Liver (tissue), 9 donors: Measurements from ENCODE around the gene IL24. TPM values are rescaled to one million over a fixed set of nuclear protein-coding genes. Genes with fewer than 3 reads are reported as not detected.
A peak's percentile ranks its signal among the peaks of the same experiment; 100 is the strongest.
"Not testable (repeated sequence)": the region's sequence is repeated elsewhere in the genome, so short reads cannot be mapped to it uniquely, and the experiment has no call there.

Experiments used
- DNase-seq: peaks from one replicate; pipeline ENCODE4 v3.0.0-alpha.2; 2017; ENCODE audit warnings: low spot score
- H3K27ac ChIP-seq, 2 donors: one replicate each; pipeline ENCODE4 v1.7.0; 2013; ENCODE audit warnings: inconsistent platforms in 2 of 2, low read length in 2 of 2, control low read depth in 1 of 2, low read depth in 1 of 2, mild to moderate bottlenecking in 1 of 2
- H3K27me3 ChIP-seq, 4 donors: one replicate each; pipeline versions ENCODE4 v1.6.1 to v1.7.0; 2013; ENCODE audit warnings: low read length in 3 of 4, inconsistent platforms in 1 of 4, mild to moderate bottlenecking in 1 of 4, moderate library complexity in 1 of 4; ENCODE audit not compliant: control insufficient read depth in 4 of 4, insufficient read depth in 4 of 4
- H3K36me3 ChIP-seq, 4 donors: one replicate each; pipeline versions ENCODE4 v1.6.1 to v1.7.0; 2013; ENCODE audit warnings: low read length in 3 of 4, mild to moderate bottlenecking in 3 of 4, low read depth in 1 of 4, moderate library complexity in 1 of 4; ENCODE audit not compliant: control insufficient read depth in 4 of 4, insufficient read depth in 3 of 4
- H3K4me1 ChIP-seq, 4 donors: one replicate each; pipeline versions ENCODE4 v1.6.1 to v1.7.0; 2013; ENCODE audit warnings: low read length in 3 of 4, mild to moderate bottlenecking in 3 of 4, moderate library complexity in 1 of 4; ENCODE audit not compliant: control insufficient read depth in 4 of 4, insufficient read depth in 4 of 4
- H3K4me3 ChIP-seq, 3 donors: one replicate each; pipeline versions ENCODE4 v1.6.1 to v1.7.0; 2013; ENCODE audit warnings: low read length in 3 of 3, control low read depth in 1 of 3, low read depth in 1 of 3, mild to moderate bottlenecking in 1 of 3
- H3K9ac ChIP-seq, 2 donors: one replicate each; pipeline ENCODE4 v1.7.0; 2013; ENCODE audit warnings: low read length in 2 of 2, mild to moderate bottlenecking in 2 of 2, moderate library complexity in 2 of 2, control low read depth in 1 of 2, low read depth in 1 of 2
- H3K9me3 ChIP-seq, 4 donors: one replicate each; pipeline versions ENCODE4 v1.6.1 to v1.7.0; 2013; ENCODE audit warnings: low read length in 3 of 4; ENCODE audit not compliant: control insufficient read depth in 4 of 4
- GABPA ChIP-seq, 2 donors: IDR thresholded peaks in 1 of 2; conservative IDR thresholded peaks in 1 of 2; 2 replicates each; pipeline ENCODE4 v1.6.1; 2016; ENCODE audit warnings: antibody characterized with exemption in 2 of 2, mild to moderate bottlenecking in 1 of 2, moderate library complexity in 1 of 2
- HNF4A ChIP-seq, 2 donors: conservative IDR thresholded peaks; 2 replicates each; pipeline ENCODE4 v1.6.1; 2016; ENCODE audit warnings: antibody characterized with exemption in 2 of 2, mild to moderate bottlenecking in 2 of 2
- RAD21 ChIP-seq, 2 donors: IDR thresholded peaks; 2 replicates each; pipeline ENCODE4 v1.6.1; 2016; ENCODE audit warnings: antibody characterized with exemption in 2 of 2, mild to moderate bottlenecking in 2 of 2
- REST ChIP-seq: IDR thresholded peaks from 2 replicates; pipeline ENCODE4 v1.6.1; 2016; ENCODE audit warnings: antibody characterized with exemption, mild to moderate bottlenecking
- RXRA ChIP-seq, 2 donors: IDR thresholded peaks; 2 replicates each; pipeline ENCODE4 v1.6.1; 2017 to 2018; ENCODE audit warnings: antibody characterized with exemption in 2 of 2, mild to moderate bottlenecking in 1 of 2
- SP1 ChIP-seq: IDR thresholded peaks from 2 replicates; pipeline ENCODE4 v1.6.1; 2018; ENCODE audit warnings: antibody characterized with exemption, mild to moderate bottlenecking
- TAF1 ChIP-seq: conservative IDR thresholded peaks from 2 replicates; pipeline ENCODE4 v1.6.1; 2016; ENCODE audit warnings: antibody characterized with exemption, mild to moderate bottlenecking
- YY1 ChIP-seq: IDR thresholded peaks from 2 replicates; pipeline ENCODE4 v1.6.1; 2016; ENCODE audit warnings: antibody characterized with exemption, mild to moderate bottlenecking
- WGBS: extraction: QIAGEN DNeasy Blood & Tissue Kit; methylation state at CpG from one replicate; pipeline ENCODE4 v1.1.7; 2013; 5-methylcytosine and 5-hydroxymethylcytosine counted together
- polyA plus RNA-seq, 2 donors: library from polyadenylated mRNA; stranded (reverse) in 1 of 2; unstranded in 1 of 2; fragments of 200-250 nt in 1 of 2; fragments of >200 nt in 1 of 2; fragmentation: Nextera tagmentation in 1 of 2; extraction: Ambion mirVana in 1 of 2; gene quantifications; one replicate each; pipeline versions ENCODE4 v1.2.1 to v1.2.3, GENCODE V29; 2013 to 2015
- total RNA-seq, 2 donors: library from RNA; depleted of rRNA; stranded (reverse); fragments of >200 nt; gene quantifications; one replicate each; pipeline ENCODE4 v1.2.3, GENCODE V29; 2014
- TF ChIP-seq, protein P1 (sequence below): IDR thresholded peaks from 2 replicates; pipeline ENCODE4 v1.6.1; 2016; ENCODE audit warnings: antibody characterized with exemption
- donor health status: healthy.
- donor health status: healthy.
- donor health status: healthy.
- donor health status: healthy.
- donor health status: healthy.

The IL24 gene
- total and polyA plus RNA-seq, 4 donors = 0.13 TPM; not detected in 3

DNA sequence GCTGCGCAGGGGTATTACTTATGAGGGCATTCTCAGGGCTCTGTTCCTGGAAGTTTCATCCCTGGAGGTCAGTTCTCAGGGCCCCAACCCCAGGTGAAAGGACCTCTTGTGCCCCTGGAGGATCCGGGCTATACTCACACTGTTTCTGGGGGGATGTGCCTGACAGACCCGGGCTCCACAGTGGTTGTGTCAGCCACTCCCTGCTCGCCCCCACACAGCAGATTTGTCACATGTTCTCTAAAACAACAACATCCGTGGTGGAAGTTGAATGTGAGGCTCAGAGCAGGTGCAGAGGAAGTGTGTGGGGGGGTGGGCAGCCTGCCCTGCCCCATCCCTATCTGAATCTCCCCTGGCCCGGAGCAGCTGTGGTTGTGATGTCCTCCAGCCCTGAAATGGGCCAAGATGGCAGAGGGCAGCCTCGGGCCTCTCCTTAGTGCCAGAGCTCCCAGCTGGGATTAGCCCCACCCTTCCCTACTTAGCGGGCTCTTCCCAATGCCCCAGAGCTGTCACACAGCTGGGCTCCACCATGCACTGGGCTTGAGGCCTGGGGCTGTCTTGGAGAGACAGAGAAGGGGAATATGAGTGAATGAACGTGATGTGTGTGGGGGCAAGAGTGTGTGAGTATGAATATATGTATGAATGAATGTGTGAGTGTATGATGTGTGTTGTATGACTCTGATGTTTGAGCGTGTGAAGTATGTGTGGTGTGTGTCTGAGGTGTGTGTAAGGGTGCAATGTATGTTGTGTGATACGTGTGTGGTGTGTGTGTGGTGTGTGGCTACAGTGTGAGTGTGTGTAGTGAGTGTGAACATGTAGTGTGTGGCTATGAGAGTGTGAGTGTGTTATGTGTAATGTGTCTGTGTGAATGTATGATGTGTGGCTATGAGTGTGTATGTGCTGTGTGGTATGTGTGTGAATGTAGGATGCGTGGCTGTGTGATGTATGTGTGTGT is 26.0 kb downstream of the IL24 start:
- Histone ChIP-seq H3K36me3 (no peaks in the 10 kb centered on the region), H3K9me3 (no peaks in the 10 kb centered on the region), H3K27ac (peak overlapping the region; percentile 54 to 58), H3K4me1 (peaks cover 0 to 7% (median 1%) of the 10 kb centered on the region in 4 donors), H3K9ac (no peak overlapping the region), H3K4me3 (no peak overlapping the region), H3K27me3 (no peaks in the 10 kb centered on the region)
- WGBS = 75% methylated on average over 12 of the region's 12 CpGs
- no peak for DNase-seq
- TF ChIP-seq REST = no peak
- TF ChIP-seq RXRA (IDR thresholded peaks at IDR 0.05) = no peak
- TF ChIP-seq, protein P1, sequence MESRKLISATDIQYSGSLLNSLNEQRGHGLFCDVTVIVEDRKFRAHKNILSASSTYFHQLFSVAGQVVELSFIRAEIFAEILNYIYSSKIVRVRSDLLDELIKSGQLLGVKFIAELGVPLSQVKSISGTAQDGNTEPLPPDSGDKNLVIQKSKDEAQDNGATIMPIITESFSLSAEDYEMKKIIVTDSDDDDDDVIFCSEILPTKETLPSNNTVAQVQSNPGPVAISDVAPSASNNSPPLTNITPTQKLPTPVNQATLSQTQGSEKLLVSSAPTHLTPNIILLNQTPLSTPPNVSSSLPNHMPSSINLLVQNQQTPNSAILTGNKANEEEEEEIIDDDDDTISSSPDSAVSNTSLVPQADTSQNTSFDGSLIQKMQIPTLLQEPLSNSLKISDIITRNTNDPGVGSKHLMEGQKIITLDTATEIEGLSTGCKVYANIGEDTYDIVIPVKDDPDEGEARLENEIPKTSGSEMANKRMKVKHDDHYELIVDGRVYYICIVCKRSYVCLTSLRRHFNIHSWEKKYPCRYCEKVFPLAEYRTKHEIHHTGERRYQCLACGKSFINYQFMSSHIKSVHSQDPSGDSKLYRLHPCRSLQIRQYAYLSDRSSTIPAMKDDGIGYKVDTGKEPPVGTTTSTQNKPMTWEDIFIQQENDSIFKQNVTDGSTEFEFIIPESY = no peak
- no peak for TF ChIP-seq GABPA (IDR thresholded peaks at IDR 0.05 in 1 of 2, conservative IDR thresholded peaks at IDR 0.05 in 1 of 2)
- no peak for TF ChIP-seq RAD21 (IDR thresholded peaks at IDR 0.05)
- no peak for TF ChIP-seq TAF1
- TF ChIP-seq HNF4A (conservative IDR thresholded peaks at IDR 0.05) = no peak
- no peak for TF ChIP-seq SP1

DNA sequence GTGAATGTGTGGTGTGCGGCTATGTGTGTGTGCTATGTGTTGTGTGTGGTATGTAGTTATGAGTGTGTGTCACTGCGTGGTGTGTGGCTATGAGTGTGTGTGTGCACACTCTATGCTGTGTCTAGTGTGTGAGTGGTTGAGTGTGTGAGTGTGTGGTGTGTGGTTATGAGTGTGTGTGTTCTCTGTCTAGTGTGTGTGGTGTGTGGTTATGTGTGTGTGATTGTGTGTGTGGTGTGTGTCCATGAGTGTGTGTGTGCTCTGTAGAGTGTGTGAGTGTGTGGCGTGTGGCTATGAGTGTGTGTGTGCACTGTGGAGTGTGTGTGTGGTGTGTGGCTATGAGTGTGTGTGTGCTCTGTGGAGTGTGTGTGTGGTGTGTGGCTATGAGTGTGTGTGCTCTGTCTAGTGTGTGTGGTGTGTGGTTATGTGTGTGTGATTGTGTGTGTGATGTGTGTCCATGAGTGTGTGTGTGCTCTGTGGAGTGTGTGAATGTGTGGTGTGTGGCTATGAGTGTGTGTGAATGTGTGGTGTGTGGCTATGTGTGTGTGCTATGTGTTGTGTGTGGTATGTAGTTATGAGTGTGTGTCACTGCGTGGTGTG is 26.8 kb downstream of the IL24 start:
- WGBS = 97% methylated on average over 4 of the region's 4 CpGs
- H3K27ac ChIP-seq, H3K27me3 ChIP-seq, H3K9me3 ChIP-seq, DNase-seq, H3K36me3 ChIP-seq, H3K4me3 ChIP-seq, H3K4me1 ChIP-seq, H3K9ac ChIP-seq: not testable (repeated sequence)

GRCh38 chr1:206924592-206925105 is 27.4 kb downstream of the IL24 start:
- peaks cover 0 to 2% (median under 1%) of the 10 kb centered on the region in 4 donors for H3K36me3 ChIP-seq
- DNase-seq = no peak
- H3K9me3 ChIP-seq = no peaks in the 10 kb centered on the region
- no peak for TF ChIP-seq YY1
- peaks cover 0 to 7% (median 1%) of the 10 kb centered on the region in 4 donors for H3K4me1 ChIP-seq
- no peak overlapping the region for H3K4me3 ChIP-seq
- H3K27ac ChIP-seq = no peak overlapping the region
- no peaks in the 10 kb centered on the region for H3K27me3 ChIP-seq
- WGBS = 92% methylated on average over 8 of the region's 8 CpGs
- no peak overlapping the region for H3K9ac ChIP-seq
